ENCODE measurements around the gene RIOK3.
A peak's percentile ranks its signal among the peaks of the same experiment; 100 is the strongest.
"Not testable (repeated sequence)": the region's sequence is repeated elsewhere in the genome, so short reads cannot be mapped to it uniquely, and the experiment has no call there.

The RIOK3 gene
- 87.0 to 175 (median 120) reads per million in 17 experiments for total RNA-seq

DNA sequence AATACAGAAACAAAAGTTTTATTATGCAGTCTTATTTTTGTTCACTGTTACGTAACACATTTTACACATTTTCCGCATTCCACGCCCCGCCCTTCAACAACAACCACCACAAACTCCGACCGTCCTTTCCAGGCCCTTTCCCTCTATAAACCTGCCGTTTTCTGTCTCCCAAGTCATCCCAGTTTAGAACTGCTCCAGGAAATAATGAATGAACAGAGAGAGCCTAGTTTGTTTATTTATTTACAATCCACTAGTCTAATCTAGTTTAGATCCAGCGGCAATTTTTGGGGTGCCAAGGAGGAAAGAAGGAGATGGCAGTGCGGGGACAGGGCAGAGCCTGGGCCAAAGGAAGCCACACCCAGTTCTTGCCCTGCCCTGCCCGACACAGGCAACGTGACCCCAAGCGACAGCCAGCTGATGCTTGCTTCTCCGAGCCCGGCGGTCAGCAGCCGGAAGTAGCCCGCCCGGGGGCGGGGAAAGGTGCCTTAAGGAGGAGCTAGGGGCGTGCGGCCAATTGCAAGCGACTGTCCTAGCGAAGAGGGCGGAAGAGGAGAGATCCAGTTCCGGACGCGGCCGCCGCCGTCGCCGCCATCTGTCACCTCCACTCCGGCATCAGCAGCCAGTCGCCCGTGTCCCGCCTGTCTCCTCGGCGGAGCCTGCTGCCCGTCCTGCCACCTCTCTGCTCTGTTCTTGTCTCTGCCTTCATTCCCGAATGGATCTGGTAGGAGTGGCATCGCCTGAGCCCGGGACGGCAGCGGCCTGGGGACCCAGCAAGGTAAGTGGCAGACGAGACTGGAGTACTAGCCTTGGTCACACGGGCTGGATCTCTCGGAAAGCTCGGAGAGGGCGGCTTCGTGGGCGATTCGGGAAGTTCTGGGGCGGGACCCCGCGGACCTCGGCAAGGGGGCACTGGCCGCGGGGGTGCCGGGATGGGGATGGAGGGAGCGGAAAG lies at the start of gene RIOK3:
TSS of gene RIOK3 (plus strand) at position 560 of the 952 bp plus-strand sequence. CDS start at position 713, 153 bp downstream.
- DNase-seq: peak; percentile 99 to 100 (median 100)

DNA sequence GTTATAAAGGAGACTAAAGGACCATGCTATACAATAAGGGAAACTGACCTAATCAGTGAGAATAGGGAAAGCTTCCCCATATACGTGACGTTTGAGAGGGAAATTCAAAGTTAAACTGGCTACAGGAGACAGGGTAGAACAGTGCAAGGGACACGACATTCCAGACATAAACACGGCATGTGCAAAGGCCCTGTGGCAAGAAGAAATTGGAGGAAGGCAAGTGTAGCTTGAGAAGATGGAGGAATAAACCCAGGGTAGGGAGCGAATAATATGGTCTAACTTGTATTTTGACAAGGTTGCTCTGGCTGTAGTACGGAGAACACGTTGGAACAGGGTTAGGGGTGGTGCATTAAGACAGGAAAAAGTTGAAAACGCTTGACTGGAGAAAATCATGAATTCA lies 49.8 kb upstream of the RIOK3 start:
- no peak for DNase-seq

- DNase-seq: no peak
Measured at GRCh38 chr18:23405636-23406035, 47.5 kb upstream of the RIOK3 start.

DNA sequence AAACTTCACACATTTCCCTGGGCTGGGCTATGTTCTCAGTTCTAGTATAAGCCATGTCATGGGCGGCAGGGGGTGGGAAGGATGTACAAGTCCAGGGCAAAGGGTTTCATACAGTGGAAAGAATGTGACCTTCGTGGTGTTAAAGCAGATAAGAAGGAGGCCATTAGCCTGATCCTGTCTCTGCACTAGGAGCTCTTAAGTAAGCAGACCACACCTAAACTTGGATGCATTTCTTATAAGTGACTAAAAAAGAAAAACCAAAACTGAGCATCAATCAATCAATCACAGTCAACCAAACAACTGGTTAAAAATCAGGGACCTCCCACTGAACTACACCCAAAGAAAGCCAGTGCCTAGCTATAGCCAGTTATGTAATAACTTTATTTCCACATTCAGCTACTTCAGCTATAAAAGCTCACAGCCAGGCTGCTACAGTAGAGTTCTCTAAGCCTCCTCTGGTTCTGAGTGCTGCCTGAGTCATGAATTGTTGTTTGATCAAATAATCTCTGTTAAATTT lies 46.8 kb upstream of the RIOK3 start:
- DNase-seq: no peak

- no peak for DNase-seq
Measured at GRCh38 chr18:23412351-23412964, 40.6 kb upstream of the RIOK3 start.

DNA sequence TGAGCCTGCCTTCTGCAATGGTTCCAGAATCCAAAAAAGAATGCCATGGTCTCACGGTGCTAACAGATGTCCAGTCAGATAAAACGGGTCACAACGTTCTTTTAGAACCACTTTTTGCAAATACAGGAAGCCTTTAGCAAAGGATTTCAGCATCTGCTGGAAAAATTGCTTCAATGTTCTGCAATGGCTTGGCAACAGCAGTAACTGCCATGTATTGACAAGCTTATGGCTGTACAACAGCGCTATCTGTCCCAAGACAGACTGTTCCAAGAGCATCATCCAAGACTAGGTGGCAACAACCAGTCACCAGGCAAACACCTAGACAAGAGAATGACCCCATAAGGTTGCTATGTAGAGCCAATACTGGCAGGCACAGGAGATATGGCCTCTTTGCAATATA lies 37.6 kb upstream of the RIOK3 start:
- peak in 3 of 4 experiments; percentile 32 to 39 (median 38) for DNase-seq

- DNase-seq: peak; percentile 71 to 85 (median 79)
Measured at GRCh38 chr18:23416298-23416697, 36.8 kb upstream of the RIOK3 start.

DNA sequence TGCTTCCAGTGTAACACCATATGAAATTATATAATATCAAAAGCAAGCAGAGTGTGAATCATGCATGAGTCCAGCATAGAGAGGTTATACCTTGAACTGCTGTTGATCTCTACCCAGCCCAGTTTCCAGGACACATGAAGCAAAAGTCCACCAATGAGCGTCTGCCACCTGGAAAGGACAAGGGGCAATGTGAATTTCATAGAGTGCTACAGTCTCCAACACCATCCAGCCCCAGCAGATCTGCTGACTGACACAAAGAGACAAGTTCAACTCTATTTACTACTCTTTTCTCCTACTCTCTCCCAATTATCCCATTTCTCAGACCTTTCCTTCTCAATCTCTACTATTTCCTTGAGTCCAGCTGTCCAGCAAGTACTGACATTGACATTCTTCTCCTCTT lies 31.8 kb upstream of the RIOK3 start:
- no peak for DNase-seq

GRCh38 chr18:23422751-23423418 lies 30.2 kb upstream of the RIOK3 start:
- DNase-seq: peak; percentile 80 to 92 (median 86)

DNA sequence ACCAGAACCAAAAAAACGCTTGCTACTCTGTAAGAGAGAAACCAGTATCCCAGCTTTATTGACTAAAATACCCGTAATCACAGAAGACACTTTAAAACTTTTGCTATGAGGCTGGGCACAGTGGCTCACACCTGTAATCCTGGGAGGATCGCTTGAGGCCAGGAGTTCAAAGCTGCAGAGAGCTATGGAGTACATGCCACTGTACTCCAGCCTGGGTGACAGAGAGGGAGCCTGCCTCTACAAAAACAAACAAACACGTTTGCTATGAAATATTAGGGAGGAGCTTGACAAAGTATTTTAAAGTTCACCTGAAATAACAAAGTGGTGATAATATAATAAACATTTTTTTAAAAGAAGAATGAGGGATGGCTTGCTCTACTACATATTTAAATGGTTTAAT lies 28.5 kb upstream of the RIOK3 start:
- no peak for DNase-seq

- DNase-seq: no peak
Measured at GRCh38 chr18:23428821-23429220, 24.3 kb upstream of the RIOK3 start.

DNA sequence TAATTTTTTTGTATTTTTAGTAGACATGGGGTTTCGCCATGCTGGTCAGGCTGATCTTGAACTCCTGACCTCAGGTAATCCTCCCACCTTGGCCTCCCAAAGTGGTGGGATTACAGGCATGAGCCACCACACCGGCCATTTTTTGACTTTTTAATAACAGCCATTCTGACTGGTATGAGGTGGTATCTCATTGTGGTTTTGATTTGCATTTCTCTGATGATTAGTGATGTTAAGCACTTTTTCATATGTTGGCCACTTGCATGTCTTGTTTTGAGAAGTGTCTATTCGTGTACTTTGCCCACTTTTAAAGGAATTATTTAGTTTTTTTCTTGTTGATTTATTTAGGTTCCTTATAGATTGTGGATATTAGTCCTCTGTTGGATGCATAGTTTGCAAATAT lies 23.5 kb upstream of the RIOK3 start:
- not testable (repeated sequence) for DNase-seq

DNA sequence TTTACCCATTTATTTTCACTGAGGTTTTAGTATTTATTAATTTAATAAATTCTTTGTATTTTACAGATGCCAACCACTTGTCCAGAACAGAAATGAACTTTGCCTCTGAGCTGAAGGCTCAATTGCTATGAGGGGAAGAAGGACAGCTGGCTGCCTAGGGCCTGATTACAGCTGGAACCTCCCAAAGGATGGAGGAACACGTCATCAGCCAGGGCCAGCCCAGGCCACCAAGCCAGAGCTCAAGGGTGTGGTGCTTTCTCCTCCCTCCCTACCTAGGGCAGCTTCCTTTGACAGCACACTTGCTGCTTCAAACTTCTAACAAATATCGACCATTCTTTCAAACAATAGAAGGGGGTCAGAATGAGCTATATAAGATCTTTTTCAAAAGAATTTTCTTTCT lies 19.7 kb upstream of the RIOK3 start:
- DNase-seq: no peak

GRCh38 chr18:23437357-23438045 lies 15.6 kb upstream of the RIOK3 start:
- peak; percentile 78 to 92 (median 86) for DNase-seq

- no peak for DNase-seq
Measured at GRCh38 chr18:23438046-23438377, 15.1 kb upstream of the RIOK3 start.

DNA sequence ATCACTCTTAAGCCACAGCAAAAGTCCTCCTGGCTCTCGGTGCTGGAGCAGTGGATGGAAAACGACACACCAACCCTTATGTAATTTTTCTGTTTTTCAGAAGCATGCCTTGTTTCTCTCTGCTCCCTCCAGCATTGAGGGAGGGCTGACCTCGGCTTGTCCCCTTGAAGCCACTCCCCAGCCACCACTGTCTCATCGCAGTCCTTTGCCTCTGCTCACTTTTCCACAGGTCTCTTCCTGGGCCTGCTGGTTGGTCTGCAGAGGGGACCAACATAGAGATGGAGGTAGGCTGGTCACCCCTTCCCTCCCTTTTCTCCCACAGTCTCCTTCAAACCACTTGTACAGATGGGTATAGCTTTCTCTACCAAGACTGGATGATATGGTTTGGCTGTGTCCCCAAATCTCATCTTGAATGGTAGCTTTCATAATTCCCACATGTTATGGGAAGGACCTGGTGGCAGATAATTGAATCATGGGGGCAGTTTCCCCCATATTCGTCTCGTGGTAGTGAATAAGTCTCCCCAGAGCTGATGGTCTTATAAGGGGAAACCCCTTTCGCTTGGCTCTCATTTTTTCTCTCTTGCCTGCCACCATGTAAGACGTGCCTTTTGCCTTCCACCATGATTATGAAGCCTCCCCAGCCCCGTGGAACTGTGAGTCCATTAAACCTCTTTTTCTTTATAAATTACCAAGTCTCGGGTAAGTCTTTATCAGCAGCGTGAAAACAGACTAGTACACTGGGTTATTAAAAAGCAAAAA lies 14.3 kb upstream of the RIOK3 start:
- no peak for DNase-seq

GRCh38 chr18:23440131-23440530 lies 13.0 kb upstream of the RIOK3 start:
- DNase-seq: peak in 2 of 4 experiments; percentile 35 to 53

GRCh38 chr18:23442958-23443357 lies 10.1 kb upstream of the RIOK3 start:
- no peak for DNase-seq

- no peak for DNase-seq
Measured at GRCh38 chr18:23448291-23448690, 4.8 kb upstream of the RIOK3 start.

GRCh38 chr18:23450022-23450421 lies 3.1 kb upstream of the RIOK3 start:
- DNase-seq: peak in 1 of 4 experiments; percentile 16

DNA sequence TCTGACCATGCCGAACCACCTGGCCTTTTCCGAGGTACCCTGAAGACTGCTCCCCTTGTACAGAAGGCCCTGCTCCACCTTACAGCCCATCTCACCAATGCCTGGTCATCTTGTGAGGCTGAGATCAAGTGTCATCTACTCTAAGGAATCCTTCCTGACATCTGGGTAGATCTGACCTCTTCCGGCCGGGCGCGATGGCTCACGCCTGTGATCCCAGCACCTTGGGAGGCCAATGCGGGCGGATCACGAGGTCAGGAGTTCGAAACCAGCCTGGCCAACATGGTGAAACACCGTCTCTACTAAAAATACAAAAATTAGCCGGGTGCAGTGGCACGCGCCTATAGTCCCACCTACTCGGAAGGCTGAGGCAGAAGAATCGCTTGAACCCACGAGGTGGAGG lies 2.1 kb upstream of the RIOK3 start:
- no peak for DNase-seq

GRCh38 chr18:23451491-23451890 lies 1.6 kb upstream of the RIOK3 start:
- no peak for DNase-seq
